Measurements from ENCODE around the gene TSPAN15.

Gene TSPAN15

DNA sequence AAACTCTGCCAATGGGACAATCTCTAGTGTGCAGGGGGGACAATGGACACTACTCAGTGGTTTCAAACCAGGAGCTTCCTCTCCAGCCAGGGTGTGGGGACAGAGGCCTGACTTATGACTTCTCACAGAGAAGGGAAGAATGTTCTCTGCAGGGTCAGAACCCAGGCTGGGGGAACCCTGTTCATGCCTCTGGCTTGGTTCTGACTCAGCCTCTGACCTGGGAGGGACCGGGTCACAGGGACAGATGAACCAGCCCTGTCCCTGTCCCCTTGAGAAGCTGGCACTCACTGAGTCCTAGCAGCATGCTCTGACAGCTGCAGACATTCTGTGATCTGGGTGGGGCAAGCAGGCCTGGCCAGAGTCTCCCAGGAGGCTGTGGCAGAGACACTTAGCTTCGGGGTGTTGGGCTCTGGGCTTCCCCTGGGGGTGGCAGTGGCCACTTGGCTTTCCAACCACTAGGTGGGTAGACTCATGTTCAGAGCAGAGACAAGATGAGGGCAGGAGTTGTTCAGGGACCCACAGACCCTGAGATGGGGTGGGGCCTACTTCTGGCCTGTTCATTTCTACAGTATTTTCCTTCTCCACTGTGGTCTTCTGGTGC, 13.6 kb downstream of the TSPAN15 start:
- Histone ChIP-seq H4K20me1 (ENCODE audit: insufficient read depth, low read length) (no peaks in the 10 kb centered on the region), H3K9me2 (ENCODE audit: low read depth, low read length) (no peaks in the 10 kb centered on the region), H3K27ac (ENCODE audit: low read depth, low read length, poor library complexity, severe bottlenecking) (no peak overlapping the region), H3K36me3 (ENCODE audit: insufficient read depth, low read length) (no peaks in the 10 kb centered on the region), H3K9me3 (ENCODE audit: low read length) (no peaks in the 10 kb centered on the region), H2AFZ (ENCODE audit: low read length) (no peak overlapping the region), H3K9ac (ENCODE audit: low read length) (no peak overlapping the region), H3K4me3 (ENCODE audit: low read depth, low read length, poor library complexity, severe bottlenecking) (no peak overlapping the region), H3K79me2 (ENCODE audit: insufficient read depth, low read length) (no peaks in the 10 kb centered on the region), H3K27me3 (ENCODE audit: insufficient read depth, low read length) (no peaks in the 10 kb centered on the region; the same call in 1 of the 2 replicates), H3K4me2 (ENCODE audit: low read length) (no peak overlapping the region), H3F3A (ENCODE audit: insufficient read depth, low read length) (no peaks in the 10 kb centered on the region), H3K4me1 (ENCODE audit: insufficient read depth, low read length, severe bottlenecking) (no peaks in the 10 kb centered on the region)
- no peak for TF ChIP-seq EZH2 (IDR thresholded peaks at IDR 0.05; ENCODE audit: borderline replicate concordance, low read length)
- TF ChIP-seq, protein P1, sequence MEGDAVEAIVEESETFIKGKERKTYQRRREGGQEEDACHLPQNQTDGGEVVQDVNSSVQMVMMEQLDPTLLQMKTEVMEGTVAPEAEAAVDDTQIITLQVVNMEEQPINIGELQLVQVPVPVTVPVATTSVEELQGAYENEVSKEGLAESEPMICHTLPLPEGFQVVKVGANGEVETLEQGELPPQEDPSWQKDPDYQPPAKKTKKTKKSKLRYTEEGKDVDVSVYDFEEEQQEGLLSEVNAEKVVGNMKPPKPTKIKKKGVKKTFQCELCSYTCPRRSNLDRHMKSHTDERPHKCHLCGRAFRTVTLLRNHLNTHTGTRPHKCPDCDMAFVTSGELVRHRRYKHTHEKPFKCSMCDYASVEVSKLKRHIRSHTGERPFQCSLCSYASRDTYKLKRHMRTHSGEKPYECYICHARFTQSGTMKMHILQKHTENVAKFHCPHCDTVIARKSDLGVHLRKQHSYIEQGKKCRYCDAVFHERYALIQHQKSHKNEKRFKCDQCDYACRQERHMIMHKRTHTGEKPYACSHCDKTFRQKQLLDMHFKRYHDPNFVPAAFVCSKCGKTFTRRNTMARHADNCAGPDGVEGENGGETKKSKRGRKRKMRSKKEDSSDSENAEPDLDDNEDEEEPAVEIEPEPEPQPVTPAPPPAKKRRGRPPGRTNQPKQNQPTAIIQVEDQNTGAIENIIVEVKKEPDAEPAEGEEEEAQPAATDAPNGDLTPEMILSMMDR (IDR thresholded peaks at IDR 0.05; ENCODE audit: low read length) = no peak

DNA sequence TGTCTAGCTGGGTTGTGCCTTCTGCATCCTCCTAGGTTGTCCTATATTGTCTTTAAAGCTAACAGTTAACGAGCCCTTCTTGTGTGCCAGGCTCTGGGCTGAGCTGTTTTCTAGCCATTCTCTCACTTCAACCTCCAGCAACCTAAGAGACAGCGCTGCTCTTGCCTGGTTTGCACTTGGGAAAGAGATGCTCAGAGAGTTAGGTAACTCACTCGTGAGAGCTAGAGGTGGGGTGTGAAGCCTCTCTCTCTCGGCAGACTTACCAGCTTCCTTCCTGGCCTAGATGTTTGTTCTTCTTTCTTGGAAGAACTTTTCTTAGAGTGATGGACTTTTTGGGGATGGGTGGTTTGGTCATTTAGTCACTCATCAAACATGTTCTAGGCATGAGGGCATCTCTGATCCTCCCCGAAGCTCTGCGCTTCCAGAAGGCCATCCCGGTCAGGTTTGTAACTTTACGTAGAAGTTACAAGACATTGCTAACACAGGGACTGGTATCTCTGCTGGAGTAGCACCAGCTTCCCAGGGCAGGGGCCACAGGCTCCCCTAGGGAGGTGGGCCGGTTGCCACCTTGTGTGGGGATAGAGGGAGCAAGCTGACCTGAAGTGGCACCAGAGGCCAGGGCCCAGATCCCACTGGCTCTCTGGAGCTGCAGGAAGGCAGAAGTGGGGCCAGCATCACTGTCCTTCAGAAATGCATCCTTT, 14.3 kb downstream of the TSPAN15 start:
- no peak overlapping the region for H3K4me3 ChIP-seq (ENCODE audit: low read depth, low read length, poor library complexity, severe bottlenecking)
- H3K9me2 ChIP-seq (ENCODE audit: low read depth, low read length) = no peaks in the 10 kb centered on the region
- no peaks in the 10 kb centered on the region for H3K36me3 ChIP-seq (ENCODE audit: insufficient read depth, low read length)
- H3K4me2 ChIP-seq (ENCODE audit: low read length) = no peak overlapping the region
- H3K9me3 ChIP-seq (ENCODE audit: low read length) = no peaks in the 10 kb centered on the region
- TF ChIP-seq EZH2 (IDR thresholded peaks at IDR 0.05; ENCODE audit: borderline replicate concordance, low read length) = no peak
- TF ChIP-seq, protein P1 (IDR thresholded peaks at IDR 0.05; ENCODE audit: low read length) = no peak
- no peaks in the 10 kb centered on the region for H4K20me1 ChIP-seq (ENCODE audit: insufficient read depth, low read length)
- no peaks in the 10 kb centered on the region for H3K4me1 ChIP-seq (ENCODE audit: insufficient read depth, low read length, severe bottlenecking)
- H3K27me3 ChIP-seq (ENCODE audit: insufficient read depth, low read length) = no peaks in the 10 kb centered on the region; the same call in 1 of the 2 replicates
- H3K9ac ChIP-seq (ENCODE audit: low read length) = no peak overlapping the region
- H2AFZ ChIP-seq (ENCODE audit: low read length) = no peak overlapping the region
- no peaks in the 10 kb centered on the region for H3F3A ChIP-seq (ENCODE audit: insufficient read depth, low read length)
- H3K79me2 ChIP-seq (ENCODE audit: insufficient read depth, low read length) = no peaks in the 10 kb centered on the region
- H3K27ac ChIP-seq (ENCODE audit: low read depth, low read length, poor library complexity, severe bottlenecking) = no peak overlapping the region

DNA sequence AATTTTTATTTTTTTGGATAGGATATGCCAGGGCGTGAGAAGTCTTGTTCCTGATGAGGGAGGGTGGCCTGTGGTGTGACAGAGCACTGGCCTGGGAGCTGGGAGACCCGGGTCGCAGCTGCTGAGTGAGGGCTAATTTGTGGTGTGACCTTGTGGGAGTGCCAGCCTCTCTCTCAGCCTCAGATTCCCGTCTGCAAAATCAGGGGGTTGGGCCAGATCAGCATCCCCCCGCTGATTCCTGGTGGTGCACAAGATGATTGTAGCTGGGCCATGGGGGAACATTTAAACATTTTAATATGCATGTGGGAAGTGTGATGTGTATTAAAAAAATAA, 14.9 kb downstream of the TSPAN15 start:
- no peaks in the 10 kb centered on the region for H3K4me1 ChIP-seq (ENCODE audit: insufficient read depth, low read length, severe bottlenecking)
- no peaks in the 10 kb centered on the region for H3F3A ChIP-seq (ENCODE audit: insufficient read depth, low read length)
- H3K9me3 ChIP-seq (ENCODE audit: low read length) = no peaks in the 10 kb centered on the region
- H4K20me1 ChIP-seq (ENCODE audit: insufficient read depth, low read length) = no peaks in the 10 kb centered on the region
- H3K9me2 ChIP-seq (ENCODE audit: low read depth, low read length) = no peaks in the 10 kb centered on the region
- no peak overlapping the region for H3K9ac ChIP-seq (ENCODE audit: low read length)
- no peak overlapping the region for H2AFZ ChIP-seq (ENCODE audit: low read length)
- no peaks in the 10 kb centered on the region for H3K36me3 ChIP-seq (ENCODE audit: insufficient read depth, low read length)
- H3K4me3 ChIP-seq (ENCODE audit: low read depth, low read length, poor library complexity, severe bottlenecking) = no peak overlapping the region
- H3K79me2 ChIP-seq (ENCODE audit: insufficient read depth, low read length) = no peaks in the 10 kb centered on the region
- TF ChIP-seq, protein P1 (IDR thresholded peaks at IDR 0.05; ENCODE audit: low read length) = no peak
- TF ChIP-seq EZH2 (IDR thresholded peaks at IDR 0.05; ENCODE audit: borderline replicate concordance, low read length) = no peak
- no peak overlapping the region for H3K4me2 ChIP-seq (ENCODE audit: low read length)
- no peak overlapping the region for H3K27ac ChIP-seq (ENCODE audit: low read depth, low read length, poor library complexity, severe bottlenecking)
- no peaks in the 10 kb centered on the region; the same call in 1 of the 2 replicates for H3K27me3 ChIP-seq (ENCODE audit: insufficient read depth, low read length)
